H1 (cell line): ENCODE results near the gene CAPN9. TPM values are rescaled to one million over a fixed set of nuclear protein-coding genes. Genes with fewer than 3 reads are reported as not detected.

Experiments
- CTCF ChIA-PET: fragments of 300-600 bp; sonication (Branson Sonifier 250); formaldehyde crosslinking; loops from one replicate; lab custom pipeline; 2021; ENCODE audit not compliant: partially characterized antibody; lab: Charles Lee
- POLR2A ChIA-PET: fragments of 300-600 bp; sonication (Branson Sonifier 250); formaldehyde crosslinking; loops from one replicate; lab custom pipeline; 2021; ENCODE audit warnings: inconsistent platforms; ENCODE audit not compliant: partially characterized antibody; lab: Charles Lee
- DNase-seq, 2 experiments: peaks; one replicate each; pipeline versions ENCODE4 v3.0.0 to v3.0.0-alpha.2; 2010 to 2022; ENCODE audit warnings: low spot score in 2 of 2, low read depth in 1 of 2, mixed read lengths in 1 of 2
- FAIRE-seq: peaks from 2 replicates; lab custom pipeline; 2011; peaks lifted over from hg19 to GRCh38; lab: Jason Lieb, UNC
- H2AFZ ChIP-seq: 2 replicates; pipeline ENCODE4 v1.8.1; 2012; ENCODE audit warnings: low read length, inconsistent platforms
- H2AK5ac ChIP-seq: 2 replicates; pipeline ENCODE4 v1.6.1; 2013; ENCODE audit warnings: low read depth, low read length
- H2BK120ac ChIP-seq: replicated peaks from 2 replicates; pipeline ENCODE3; 2013; ENCODE audit warnings: low read depth, low read length, inconsistent platforms
- H2BK12ac ChIP-seq: 2 replicates; pipeline ENCODE4 v1.6.1; 2013; ENCODE audit warnings: low read depth, low read length
- H2BK15ac ChIP-seq: 2 replicates; pipeline ENCODE4 v1.6.1; 2013; ENCODE audit warnings: low read length
- H2BK20ac ChIP-seq: 2 replicates; pipeline ENCODE4 v1.6.1; 2013; ENCODE audit warnings: low read length
- H2BK5ac ChIP-seq: 2 replicates; pipeline ENCODE4 v1.6.1; 2013; ENCODE audit warnings: low read depth, low read length
- H3K14ac ChIP-seq: 2 replicates; pipeline ENCODE4 v1.6.1; 2013; ENCODE audit warnings: inconsistent platforms; ENCODE audit not compliant: insufficient read length
- H3K18ac ChIP-seq: 2 replicates; pipeline ENCODE4 v1.6.1; 2013; ENCODE audit warnings: low read length; ENCODE audit errors: extremely low read depth
- H3K23ac ChIP-seq: 2 replicates; pipeline ENCODE4 v1.6.1; 2013; ENCODE audit warnings: inconsistent platforms; ENCODE audit not compliant: insufficient read length
- H3K23me2 ChIP-seq: 2 replicates; pipeline ENCODE4 v1.6.1; 2013; ENCODE audit warnings: low read depth, low read length
- H3K27ac ChIP-seq: 2 replicates; pipeline ENCODE4 v1.6.1; 2011; ENCODE audit warnings: low read depth, low read length, inconsistent platforms
- H3K27me3 ChIP-seq, 4 experiments: replicated peaks in 1 of 4; 1 replicate in 1 of 4; 2 replicates in 3 of 4; pipeline versions ENCODE4 v1.6.1 to v1.8.1; 2011 to 2013; ENCODE audit warnings: low read length in 3 of 4, mild to moderate bottlenecking in 3 of 4, inconsistent platforms in 2 of 4, mixed read lengths in 2 of 4, moderate library complexity in 1 of 4; ENCODE audit not compliant: control insufficient read depth in 3 of 4, insufficient read depth in 3 of 4; ENCODE audit errors: extremely low read depth in 1 of 4
- H3K36me3 ChIP-seq, 4 experiments: 2 replicates each; pipeline versions ENCODE4 v1.6.1 to v1.8.1; 2011 to 2013; ENCODE audit warnings: mild to moderate bottlenecking in 4 of 4, low read length in 3 of 4, moderate library complexity in 2 of 4, control low read depth in 1 of 4, inconsistent platforms in 1 of 4; ENCODE audit not compliant: insufficient read depth in 4 of 4, control insufficient read depth in 2 of 4
- H3K4ac ChIP-seq: replicated peaks from 2 replicates; pipeline ENCODE3; 2013; ENCODE audit warnings: low read length, low read depth, mixed read lengths, inconsistent platforms; ENCODE audit not compliant: insufficient read length
- H3K4me1 ChIP-seq, 4 experiments: replicated peaks in 1 of 4; 1 replicate in 1 of 4; 2 replicates in 3 of 4; pipeline versions ENCODE4 v1.6.1 to v1.8.1; 2011 to 2013; ENCODE audit warnings: low read length in 3 of 4, inconsistent platforms in 2 of 4, mixed read lengths in 1 of 4; ENCODE audit not compliant: insufficient read depth in 4 of 4, control insufficient read depth in 3 of 4
- H3K4me2 ChIP-seq, 2 experiments: 2 replicates each; pipeline versions ENCODE4 v1.6.1 to v1.8.1; 2011 to 2013; ENCODE audit warnings: low read depth in 2 of 2, low read length in 2 of 2, control low read depth in 1 of 2, inconsistent platforms in 1 of 2, mild to moderate bottlenecking in 1 of 2; ENCODE audit not compliant: insufficient read depth in 1 of 2
- H3K4me3 ChIP-seq, 4 experiments: fragments of 200-600, 300-600 bp in 1 of 4; sonication (generic), shearing (Covaris generic), sonication (Bioruptor Twin) in 1 of 4; 2 replicates each; pipeline versions ENCODE4 v1.5.1 to v1.8.1; 2011 to 2016; ENCODE audit warnings: low read length in 4 of 4, low read depth in 3 of 4, control low read depth in 2 of 4, inconsistent platforms in 2 of 4, mild to moderate bottlenecking in 2 of 4, mixed read lengths in 1 of 4, moderate library complexity in 1 of 4; ENCODE audit not compliant: insufficient read depth in 2 of 4; ENCODE audit errors: extremely low read depth in 1 of 4
- H3K56ac ChIP-seq: replicated peaks from 2 replicates; pipeline ENCODE3; 2013; ENCODE audit warnings: low read depth, mild to moderate bottlenecking, mixed read lengths, low read length, inconsistent platforms; ENCODE audit not compliant: insufficient read length
- H3K79me1 ChIP-seq: 2 replicates; pipeline ENCODE4 v1.6.1; 2013; ENCODE audit warnings: low read depth, low read length, control low read depth
- H3K79me2 ChIP-seq, 2 experiments: 2 replicates each; pipeline versions ENCODE4 v1.6.1 to v1.8.1; 2012 to 2013; ENCODE audit warnings: low read length in 2 of 2, mild to moderate bottlenecking in 2 of 2, inconsistent platforms in 1 of 2; ENCODE audit not compliant: insufficient read depth in 2 of 2, control insufficient read depth in 1 of 2
- H3K9ac ChIP-seq, 4 experiments: replicated peaks in 1 of 4; 1 replicate in 1 of 4; 2 replicates in 3 of 4; pipeline versions ENCODE4 v1.6.1 to v1.8.1; 2011 to 2013; ENCODE audit warnings: low read depth in 3 of 4, low read length in 3 of 4, control low read depth in 2 of 4, mild to moderate bottlenecking in 2 of 4, moderate library complexity in 2 of 4, inconsistent platforms in 1 of 4; ENCODE audit errors: extremely low read depth in 1 of 4
- H3K9me3 ChIP-seq, 2 experiments: 2 replicates each; pipeline versions ENCODE4 v1.6.1 to v1.8.1; 2012 to 2013; ENCODE audit warnings: mild to moderate bottlenecking in 2 of 2, moderate library complexity in 2 of 2, control low read depth in 1 of 2, inconsistent platforms in 1 of 2, low read depth in 1 of 2, low read length in 1 of 2, mixed read lengths in 1 of 2; ENCODE audit not compliant: insufficient read depth in 2 of 2
- H4K20me1 ChIP-seq, 2 experiments: replicated peaks in 1 of 2; 2 replicates each; pipeline versions ENCODE3 to v1.8.1; 2011 to 2013; ENCODE audit warnings: inconsistent platforms in 2 of 2, low read length in 2 of 2, mild to moderate bottlenecking in 1 of 2; ENCODE audit not compliant: insufficient read depth in 2 of 2, control insufficient read depth in 1 of 2
- H4K5ac ChIP-seq: 2 replicates; pipeline ENCODE4 v1.6.1; 2013; ENCODE audit warnings: low read length, low read depth, mixed read lengths, inconsistent platforms; ENCODE audit not compliant: insufficient read length
- H4K8ac ChIP-seq: 2 replicates; pipeline ENCODE4 v1.8.0; 2013; ENCODE audit warnings: mild to moderate bottlenecking, moderate library complexity, low read length, inconsistent platforms; ENCODE audit not compliant: insufficient read depth; ENCODE audit errors: extremely low read depth
- H4K91ac ChIP-seq: replicated peaks from 2 replicates; pipeline ENCODE3; 2013; ENCODE audit warnings: low read length, mixed read lengths, inconsistent platforms; ENCODE audit not compliant: insufficient read length
- JUND ChIP-seq: IDR thresholded peaks from 2 replicates; pipeline ENCODE4 v1.6.1; 2011; ENCODE audit warnings: mild to moderate bottlenecking, improper control_type of control experiment, low read length
- NANOG ChIP-seq: IDR thresholded peaks from 2 replicates; pipeline ENCODE4 v1.6.1; 2011; ENCODE audit warnings: low read length, low read depth, mild to moderate bottlenecking, inconsistent platforms; ENCODE audit not compliant: insufficient read depth, poor library complexity, severe bottlenecking
- WGBS, 2 experiments: shearing (Covaris generic) in 1 of 2; methylation state at CpG; one replicate each; pipeline versions ENCODE4 v1.1.6 to v1.1.7; 2013 to 2015; ENCODE audit warnings: low lambda C conversion rate in 2 of 2, mixed read lengths in 2 of 2, inconsistent platforms in 1 of 2, low coverage in 1 of 2, missing lambda C conversion rate in 1 of 2; ENCODE audit not compliant: insufficient replicate concordance in 2 of 2, insufficient coverage in 1 of 2, insufficient read length in 1 of 2; ENCODE audit errors: extremely low coverage in 1 of 2, missing lambda C conversion rate in 1 of 2; 5-methylcytosine and 5-hydroxymethylcytosine counted together
- polyA plus RNA-seq, 7 experiments: library from polyadenylated mRNA; depleted of rRNA in 3 of 7; stranded (reverse) in 5 of 7; unstranded in 2 of 7; fragments of >200 nt in 5 of 7; fragments of 200-250 nt in 2 of 7; gene quantifications; 1 replicate in 5 of 7; 2 replicates in 1 of 7; 4 replicates in 1 of 7; pipeline versions ENCODE4 v1.2.1 to v1.2.3, GENCODE V29; 2011 to 2013; ENCODE audit warnings: missing spikeins in 2 of 7, mixed read lengths in 2 of 7
- total RNA-seq: library from RNA; stranded (reverse); fragmentation: NEBNext Ultra II Directional; extraction: Animal tissue kit (Norgen Biotek cat#: 25700); gene quantifications from 2 replicates; pipeline ENCODE4 v1.2.1, GENCODE V29; 2021

The CAPN9 gene
- total and polyA plus RNA-seq, 2 of the 8 experiments (the other 6 are each of a cell fraction or from before 2014, with no cell fraction given), result 0.22 to 0.76 TPM

DNA sequence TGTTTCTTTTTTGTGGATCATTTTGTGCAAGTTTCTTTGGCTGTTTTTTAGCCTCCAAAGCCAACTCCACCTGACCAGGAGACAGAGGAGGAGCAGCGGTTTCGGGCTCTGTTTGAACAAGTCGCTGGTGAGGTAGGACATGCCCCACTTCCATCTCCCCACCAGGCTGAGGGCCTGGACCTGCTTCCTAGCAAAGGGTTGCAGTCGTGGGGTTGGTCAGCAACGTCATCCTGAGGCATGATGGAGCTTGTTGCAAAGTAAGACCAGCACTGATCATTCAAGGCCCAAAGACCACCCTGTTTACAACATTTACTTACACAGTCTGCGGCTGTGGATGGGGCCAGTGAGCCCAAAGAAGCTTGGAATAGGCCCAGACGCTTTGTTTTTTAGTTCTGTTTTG, 40.3 kb downstream of the CAPN9 start:
- Histone ChIP-seq H3K18ac (no peak overlapping the region), H2BK20ac (no peak overlapping the region), H3K4ac (no peak overlapping the region), H3K79me2 (no peaks in the 10 kb centered on the region), H3K36me3 (no peaks in the 10 kb centered on the region), H2BK15ac (no peak overlapping the region), H3K9me3 (peaks cover 0 to 6% of the 10 kb centered on the region in 2 experiments; a peak in 1 of 4 replicates), H4K8ac (no peak overlapping the region), H2BK12ac (no peak overlapping the region), H4K5ac (no peak overlapping the region), H3K23me2 (no peaks in the 10 kb centered on the region), H2BK120ac (no peak overlapping the region), H3K14ac (no peak overlapping the region), H3K4me3 (no peak overlapping the region), H2AK5ac (no peak overlapping the region), H3K4me1 (peaks cover 0 to 6% (median 3%) of the 10 kb centered on the region in 4 experiments; a peak in 3 of 7 replicates), H3K27me3 (peaks cover 25 to 66% (median 60%) of the 10 kb centered on the region in 4 experiments), H2BK5ac (no peak overlapping the region), H4K91ac (no peak overlapping the region), H3K9ac (no peak overlapping the region), H3K23ac (no peak overlapping the region)
- FAIRE-seq (no peak), DNase-seq (no peak)
- WGBS, 2 experiments, result 88% methylated on average over 7 of the region's 7 CpGs; no CpG with 5 or more reads in 1 of the 2 experiments
- TF ChIP-seq JUND (no peak), NANOG (no peak)
- TF ChIP-seq, all 59 proteins: peak for 0
- Histone ChIP-seq H3K27ac (no peak overlapping the region), H2AFZ (no peak overlapping the region), H3K79me1 (no peaks in the 10 kb centered on the region), H4K20me1 (peaks cover 0 to 5% of the 10 kb centered on the region in 2 experiments), H3K4me2 (no peak overlapping the region), H3K56ac (no peak overlapping the region)
- ChIA-PET CTCF (interaction anchor here (0.7 to 2.5 kb wide), 10 partner anchors 10 to 145 kb away, joined by 3 to 9 read pairs (median 3); partner anchors contain the start of gene COG2), POLR2A (interaction anchor here (1.6 kb wide), 1 partner anchor 11 kb away, joined by 4 read pairs; no protein-coding TSS in a partner anchor)
